NCI-H460 (cell line): ENCODE results near the gene GPR84. TPM values are rescaled to one million over a fixed set of nuclear protein-coding genes. Genes with fewer than 3 reads are reported as not detected.

Experiments used
- DNase-seq: peaks from one replicate; pipeline ENCODE4 v3.0.0-alpha.2; 2016; ENCODE audit warnings: low read depth; ENCODE audit errors: extremely low read depth
- polyA plus RNA-seq: library from polyadenylated mRNA; depleted of rRNA; stranded (reverse); fragments of >200 nt; gene quantifications from 2 replicates; pipeline ENCODE4 v1.2.3, GENCODE V29; 2014; cell fraction: nucleus; rRNA removed
- total RNA-seq: library from RNA; depleted of rRNA; stranded (reverse); fragments of >200 nt; shearing (Covaris generic); gene quantifications from 2 replicates; pipeline ENCODE4 v1.2.3, GENCODE V29; 2014; rRNA removed

The GPR84 gene
- not detected in 2 replicates for total RNA-seq
- not detected in 2 replicates for polyA plus RNA-seq

GRCh38 chr12:54364413-54364812, at the start of gene GPR84:
Gene GPR84, minus strand, starts transcription at chr12:54364486. Its CDS starts 635 bp downstream, at chr12:54363851.
- no peak for DNase-seq

- DNase-seq, result no peak
Observed at GRCh38 chr12:54413284-54414190, 49.3 kb upstream of the GPR84 start.

- DNase-seq, result no peak
Observed at GRCh38 chr12:54412786-54413185, 48.5 kb upstream of the GPR84 start.

GRCh38 chr12:54412348-54412747, 48.1 kb upstream of the GPR84 start:
- DNase-seq, result no peak

GRCh38 chr12:54411391-54412241, 47.3 kb upstream of the GPR84 start:
- no peak for DNase-seq

GRCh38 chr12:54409267-54409666, 45.0 kb upstream of the GPR84 start:
- no peak for DNase-seq

- no peak for DNase-seq
Observed at GRCh38 chr12:54407183-54407905, 43.1 kb upstream of the GPR84 start.

- DNase-seq, result no peak
Observed at GRCh38 chr12:54405573-54405972, 41.3 kb upstream of the GPR84 start.

GRCh38 chr12:54405106-54405505, 40.8 kb upstream of the GPR84 start:
- no peak for DNase-seq

GRCh38 chr12:54404061-54405004, 40.0 kb upstream of the GPR84 start:
- no peak for DNase-seq

- DNase-seq, result no peak
Observed at GRCh38 chr12:54401119-54401518, 36.8 kb upstream of the GPR84 start.

GRCh38 chr12:54398995-54399793, 34.9 kb upstream of the GPR84 start:
- DNase-seq, result peak; percentile 83

GRCh38 chr12:54398218-54398617, 33.9 kb upstream of the GPR84 start:
- DNase-seq, result no peak

GRCh38 chr12:54397157-54397556, 32.9 kb upstream of the GPR84 start:
- no peak for DNase-seq

GRCh38 chr12:54395545-54395944, 31.3 kb upstream of the GPR84 start:
- DNase-seq, result no peak

- DNase-seq, result no peak
Observed at GRCh38 chr12:54394986-54395385, 30.7 kb upstream of the GPR84 start.

GRCh38 chr12:54394281-54394719, 30.0 kb upstream of the GPR84 start:
- DNase-seq, result peak; percentile 48

GRCh38 chr12:54393743-54394142, 29.5 kb upstream of the GPR84 start:
- DNase-seq, result no peak

- no peak for DNase-seq
Observed at GRCh38 chr12:54393207-54393609, 28.9 kb upstream of the GPR84 start.
